Calu3 (cell line): ENCODE measurements around the gene FRMPD4. TPM values are rescaled to one million over a fixed set of nuclear protein-coding genes. Genes with fewer than 3 reads are reported as not detected.

Source experiments
- BruUV-seq: library from RNA; stranded (reverse); fragments of 400-500 nt; replicated peaks from 2 replicates; lab custom pipeline; 2021; lab: Mats Ljungman, UMichigan
- CTCF ChIA-PET: fragments of 300-600 bp; sonication (Branson Sonifier 250); formaldehyde crosslinking; loops from one replicate; lab custom pipeline; 2022; ENCODE audit warnings: antibody characterized with exemption; lab: Charles Lee
- DNase-seq: peaks from one replicate; pipeline ENCODE4 v3.0.0; 2022
- H3K27ac Mint-ChIP-seq: one replicate; pipeline ENCODE4 v1.8.0; 2022; ENCODE audit warnings: mixed read lengths; ENCODE audit not compliant: unreplicated experiment
- H3K27me3 Mint-ChIP-seq: one replicate; pipeline ENCODE4 v1.8.0; 2022; ENCODE audit warnings: mixed read lengths; ENCODE audit not compliant: unreplicated experiment
- H3K36me3 Mint-ChIP-seq: one replicate; pipeline ENCODE4 v1.8.0; 2022; ENCODE audit warnings: mild to moderate bottlenecking, moderate library complexity, mixed read lengths; ENCODE audit not compliant: insufficient read depth, unreplicated experiment
- H3K4me1 Mint-ChIP-seq: one replicate; pipeline ENCODE4 v1.8.0; 2022; ENCODE audit warnings: mild to moderate bottlenecking, low read depth, mixed read lengths; ENCODE audit not compliant: unreplicated experiment
- H3K4me3 Mint-ChIP-seq: one replicate; pipeline ENCODE4 v1.8.0; 2022; ENCODE audit warnings: mild to moderate bottlenecking, low read depth, moderate library complexity, mixed read lengths; ENCODE audit not compliant: unreplicated experiment
- H3K9me3 Mint-ChIP-seq: one replicate; pipeline ENCODE4 v1.8.0; 2022; ENCODE audit warnings: low read depth, mixed read lengths; ENCODE audit not compliant: unreplicated experiment
- CTCF ChIP-seq: fragments of 200-600 bp; IDR thresholded peaks from one replicate; pipeline ENCODE4 v1.8.0; 2022; ENCODE audit warnings: antibody characterized with exemption; ENCODE audit not compliant: unreplicated experiment
- intact Hi-C: fragments of 100-400 bp; cut with micrococcal nuclease; formaldehyde crosslinking; loops from one replicate; pipeline ENCODE4 v1.10.0; 2022; ENCODE audit not compliant: unreplicated experiment
- total RNA-seq: library from RNA; stranded (reverse); gene quantifications from 2 replicates; pipeline ENCODE4 v1.2.3, GENCODE V29; 2022

The FRMPD4 gene
- total RNA-seq, 1 experiment from 2014 or later: not detected

- CTCF ChIA-PET: no interaction called here
- no TSS peak for BruUV-seq
- no peak for TF ChIP-seq CTCF
Measured at GRCh38 chrX:12372111-12372510, 233.8 kb downstream of the FRMPD4 start.

GRCh38 chrX:12374286-12374685, 236.0 kb downstream of the FRMPD4 start:
- Mint-ChIP-seq H3K4me3 (no peak overlapping the region), H3K4me1 (no peaks in the 10 kb centered on the region), H3K9me3 (no peaks in the 10 kb centered on the region), H3K36me3 (no peaks in the 10 kb centered on the region), H3K27ac (no peak overlapping the region), H3K27me3 (peaks cover 34% of the 10 kb centered on the region)
- no peak for DNase-seq
- no TSS peak for BruUV-seq
- no peak for TF ChIP-seq CTCF
- CTCF ChIA-PET: no interaction called here
- intact Hi-C loops: no loop called here

More at GRCh38 chrX:12372111-12372510, 233.8 kb downstream of the FRMPD4 start:
- DNase-seq: no peak
- no peak overlapping the region for H3K27ac Mint-ChIP-seq
- no peaks in the 10 kb centered on the region for H3K36me3 Mint-ChIP-seq
- intact Hi-C loops: no loop called here
- no peaks in the 10 kb centered on the region for H3K4me1 Mint-ChIP-seq
- no peak overlapping the region for H3K4me3 Mint-ChIP-seq
- H3K9me3 Mint-ChIP-seq: no peaks in the 10 kb centered on the region
- H3K27me3 Mint-ChIP-seq: peaks cover 28% of the 10 kb centered on the region

GRCh38 chrX:12378253-12378652, 240.0 kb downstream of the FRMPD4 start:
- Mint-ChIP-seq H3K27me3 (peaks cover 68% of the 10 kb centered on the region), H3K9me3 (no peaks in the 10 kb centered on the region), H3K4me3 (no peak overlapping the region), H3K4me1 (no peaks in the 10 kb centered on the region), H3K27ac (no peak overlapping the region), H3K36me3 (no peaks in the 10 kb centered on the region)
- TF ChIP-seq CTCF: no peak
- intact Hi-C loops: no loop called here
- no TSS peak for BruUV-seq
- no peak for DNase-seq
- CTCF ChIA-PET: interaction anchor here (0.7 kb wide), 1 partner anchor 236 kb away, joined by 3 read pairs; no protein-coding TSS in a partner anchor

- DNase-seq: no peak
- H3K27me3 Mint-ChIP-seq: peaks cover 69% of the 10 kb centered on the region
- no peaks in the 10 kb centered on the region for H3K9me3 Mint-ChIP-seq
- H3K27ac Mint-ChIP-seq: no peak overlapping the region
- H3K4me1 Mint-ChIP-seq: no peaks in the 10 kb centered on the region
- no peak for TF ChIP-seq CTCF
- CTCF ChIA-PET: no interaction called here
- no peak overlapping the region for H3K4me3 Mint-ChIP-seq
- H3K36me3 Mint-ChIP-seq: no peaks in the 10 kb centered on the region
- intact Hi-C loops: no loop called here
- BruUV-seq: no TSS peak
Measured at GRCh38 chrX:12378706-12379105, 240.4 kb downstream of the FRMPD4 start.
